ENCODE data around the gene PTX4. TPM values are rescaled to one million over a fixed set of nuclear protein-coding genes. Genes with fewer than 3 reads are reported as not detected.

The PTX4 gene
- total RNA-seq, 1 donor from 2014 or later = not detected

DNA sequence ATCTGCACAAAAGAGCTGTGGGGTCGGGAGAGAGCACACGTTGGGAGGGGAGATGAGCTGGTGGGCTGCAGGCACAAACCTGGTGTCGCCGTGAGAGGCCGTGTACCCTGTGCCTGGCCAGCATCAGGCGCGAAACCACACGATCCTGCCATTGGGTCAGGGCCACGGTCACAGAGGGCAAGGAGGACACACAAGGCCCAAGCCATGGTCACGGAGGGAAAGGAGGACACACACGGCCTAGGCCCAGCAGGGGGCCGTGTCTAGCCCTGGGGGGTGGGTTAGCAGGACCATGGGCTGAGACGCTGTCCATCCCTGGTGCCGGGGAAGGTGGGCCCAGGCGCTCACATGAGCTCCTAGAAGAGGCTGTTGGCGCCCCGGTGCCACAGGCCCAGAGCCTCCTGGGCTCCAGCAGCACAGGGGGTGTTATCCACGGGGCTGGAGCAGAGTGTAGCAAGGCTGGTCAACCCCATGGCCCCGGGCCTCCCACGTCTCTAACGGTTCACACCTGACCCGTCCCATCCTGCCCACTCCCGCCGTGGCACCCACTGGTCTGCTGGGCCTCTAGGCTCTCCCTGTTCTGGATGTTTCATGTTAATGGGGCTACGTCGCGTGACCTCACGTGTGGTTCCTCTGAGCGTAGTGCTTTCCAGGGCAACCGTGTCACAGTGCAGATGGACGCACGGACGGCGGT, 36.9 kb downstream of the PTX4 start:
- no peaks in the 10 kb centered on the region for H3K27me3 ChIP-seq
- H3K27ac ChIP-seq = no peak overlapping the region
- no peaks in the 10 kb centered on the region for H3K9me3 ChIP-seq
- TF ChIP-seq, protein P1, sequence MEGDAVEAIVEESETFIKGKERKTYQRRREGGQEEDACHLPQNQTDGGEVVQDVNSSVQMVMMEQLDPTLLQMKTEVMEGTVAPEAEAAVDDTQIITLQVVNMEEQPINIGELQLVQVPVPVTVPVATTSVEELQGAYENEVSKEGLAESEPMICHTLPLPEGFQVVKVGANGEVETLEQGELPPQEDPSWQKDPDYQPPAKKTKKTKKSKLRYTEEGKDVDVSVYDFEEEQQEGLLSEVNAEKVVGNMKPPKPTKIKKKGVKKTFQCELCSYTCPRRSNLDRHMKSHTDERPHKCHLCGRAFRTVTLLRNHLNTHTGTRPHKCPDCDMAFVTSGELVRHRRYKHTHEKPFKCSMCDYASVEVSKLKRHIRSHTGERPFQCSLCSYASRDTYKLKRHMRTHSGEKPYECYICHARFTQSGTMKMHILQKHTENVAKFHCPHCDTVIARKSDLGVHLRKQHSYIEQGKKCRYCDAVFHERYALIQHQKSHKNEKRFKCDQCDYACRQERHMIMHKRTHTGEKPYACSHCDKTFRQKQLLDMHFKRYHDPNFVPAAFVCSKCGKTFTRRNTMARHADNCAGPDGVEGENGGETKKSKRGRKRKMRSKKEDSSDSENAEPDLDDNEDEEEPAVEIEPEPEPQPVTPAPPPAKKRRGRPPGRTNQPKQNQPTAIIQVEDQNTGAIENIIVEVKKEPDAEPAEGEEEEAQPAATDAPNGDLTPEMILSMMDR (IDR thresholded peaks at IDR 0.05) = no peak
- H3K36me3 ChIP-seq = peaks cover 83% of the 10 kb centered on the region
- DNase-seq (no peak), ATAC-seq (no peak)
- intact Hi-C loops (cut with DNase I) = no loop called here
- no peaks in the 10 kb centered on the region for H3K4me1 ChIP-seq
- no peak overlapping the region for H3K4me3 ChIP-seq

DNA sequence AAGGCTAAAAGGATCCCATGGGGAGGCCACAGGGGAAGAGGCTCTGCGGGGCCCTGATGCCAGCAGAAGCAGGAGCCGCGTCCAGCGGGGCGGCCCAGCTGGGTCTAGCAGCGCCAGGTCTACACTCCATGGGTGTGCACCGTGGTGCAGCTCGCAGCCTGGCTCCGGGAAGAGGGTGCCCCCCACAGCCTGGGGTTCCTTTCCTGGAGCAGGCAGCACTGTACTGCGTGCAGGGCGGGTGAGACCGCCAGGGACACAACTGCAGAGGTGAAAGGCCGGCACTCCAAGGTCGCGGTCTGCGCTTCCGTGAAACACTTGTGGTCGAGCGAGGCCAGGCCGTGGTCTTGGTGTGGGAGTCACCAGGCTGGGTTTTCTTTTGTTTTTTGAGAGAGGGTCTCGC, 37.9 kb downstream of the PTX4 start:
- TF ChIP-seq, protein P1 (IDR thresholded peaks at IDR 0.05) = no peak
- Histone ChIP-seq H3K27me3 (no peaks in the 10 kb centered on the region), H3K9me3 (no peaks in the 10 kb centered on the region), H3K27ac (no peak overlapping the region), H3K36me3 (peaks cover 77% of the 10 kb centered on the region), H3K4me1 (no peaks in the 10 kb centered on the region), H3K4me3 (no peak overlapping the region)
- ATAC-seq = no peak
- DNase-seq = no peak
- intact Hi-C loops (cut with DNase I) = no loop called here

DNA sequence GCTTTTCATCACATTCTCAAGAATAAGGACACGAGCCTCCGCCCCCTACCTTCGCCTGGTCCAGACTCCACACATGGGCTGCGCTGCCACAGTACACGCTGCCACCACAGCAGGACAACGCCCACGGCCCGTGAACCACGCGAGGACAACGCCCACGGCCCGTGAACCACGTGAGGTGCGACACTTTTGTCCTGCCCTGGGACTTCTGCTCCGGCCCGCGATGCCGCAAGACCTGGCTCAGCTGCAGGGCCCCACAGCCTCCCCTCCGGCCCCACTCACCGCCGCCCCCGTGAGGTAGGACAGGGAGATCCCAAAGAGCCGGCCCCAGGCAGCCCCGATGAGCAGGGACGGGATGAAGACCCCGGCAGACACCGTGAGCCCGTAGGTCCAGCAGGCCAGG, 38.5 kb downstream of the PTX4 start:
- no peak for ATAC-seq
- Histone ChIP-seq H3K4me3 (no peak overlapping the region), H3K36me3 (peaks cover 74% of the 10 kb centered on the region), H3K27ac (no peak overlapping the region), H3K9me3 (no peaks in the 10 kb centered on the region), H3K27me3 (no peaks in the 10 kb centered on the region), H3K4me1 (no peaks in the 10 kb centered on the region)
- TF ChIP-seq, protein P1 (IDR thresholded peaks at IDR 0.05) = no peak
- intact Hi-C loops (cut with DNase I) = no loop called here
- DNase-seq = no peak

DNA sequence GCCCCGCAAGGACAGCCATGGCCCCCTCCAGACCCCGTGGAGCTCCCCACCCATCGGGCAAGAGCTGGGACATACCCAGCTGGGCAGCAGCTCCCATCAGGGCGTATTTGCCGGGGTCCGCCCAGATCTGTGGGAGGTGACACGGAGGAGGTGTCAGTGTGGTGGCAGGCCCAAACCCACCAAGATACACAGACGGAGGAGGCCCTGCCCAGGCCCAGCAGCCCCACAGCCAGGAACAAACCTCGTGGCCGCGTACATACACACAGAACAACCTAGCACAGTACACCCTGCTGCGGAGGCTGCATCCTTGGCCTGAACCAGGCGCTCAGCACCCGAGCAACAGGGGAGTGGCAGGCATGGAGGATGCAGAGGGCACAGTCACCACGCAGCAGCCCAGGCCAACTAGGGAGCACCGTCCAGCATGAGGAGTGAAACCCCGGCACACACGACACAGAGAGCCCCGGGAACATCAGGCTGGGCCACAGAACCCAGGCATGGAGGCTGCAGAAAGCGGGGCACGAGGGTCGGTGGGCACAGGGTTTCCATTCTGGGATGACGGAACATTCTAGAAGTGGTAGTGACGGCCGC, 39.4 kb downstream of the PTX4 start:
- no peak overlapping the region for H3K4me3 ChIP-seq
- intact Hi-C loops (cut with DNase I) = no loop called here
- no peak overlapping the region for H3K27ac ChIP-seq
- no peaks in the 10 kb centered on the region for H3K27me3 ChIP-seq
- peaks cover 64% of the 10 kb centered on the region for H3K36me3 ChIP-seq
- DNase-seq = no peak
- ATAC-seq = no peak
- H3K9me3 ChIP-seq = no peaks in the 10 kb centered on the region
- TF ChIP-seq, protein P1 (IDR thresholded peaks at IDR 0.05) = no peak
- H3K4me1 ChIP-seq = no peaks in the 10 kb centered on the region

DNA sequence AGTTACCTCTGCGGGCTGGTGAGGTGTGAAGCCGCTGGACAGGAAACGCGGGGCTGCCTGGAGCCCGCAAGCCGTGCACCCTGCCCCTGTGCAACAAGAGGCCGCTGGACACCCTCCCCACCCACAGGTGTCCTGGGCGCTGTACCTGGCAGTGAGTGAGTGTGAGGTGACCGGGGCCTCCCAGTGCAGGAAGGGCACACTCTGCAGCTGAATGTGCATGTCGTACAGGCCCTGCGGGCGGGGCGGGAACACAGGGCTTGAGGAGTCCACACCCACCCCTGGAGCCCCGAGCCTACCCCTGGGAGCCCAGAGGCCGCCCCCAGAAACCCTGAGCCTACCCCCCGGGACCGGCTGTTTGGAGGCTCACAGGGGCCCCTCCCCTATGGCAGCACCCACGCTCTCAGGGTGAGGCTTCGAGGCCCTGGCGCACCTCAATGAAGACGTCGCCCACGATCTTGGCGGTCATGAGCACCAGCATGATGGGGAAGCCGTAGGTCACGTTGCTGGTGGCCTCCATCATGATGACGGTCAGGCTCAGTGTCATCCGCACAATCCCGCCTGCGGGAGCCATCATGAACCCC, 40.1 kb downstream of the PTX4 start:
- Histone ChIP-seq H3K4me1 (no peaks in the 10 kb centered on the region), H3K27ac (no peak overlapping the region), H3K9me3 (no peaks in the 10 kb centered on the region), H3K36me3 (peaks cover 58% of the 10 kb centered on the region), H3K4me3 (no peak overlapping the region), H3K27me3 (no peaks in the 10 kb centered on the region)
- ATAC-seq (no peak), DNase-seq (no peak)
- intact Hi-C loops (cut with DNase I) = no loop called here
- TF ChIP-seq, protein P1 (IDR thresholded peaks at IDR 0.05) = no peak
